Activated T-helper 1 cell treated with anti-CD3 and anti-CD28 coated beads, Interleukin-12 subunit alpha, Interleukin-12 subunit beta, Interleukin-2, Interleukin-4 antibody, amounts not matched to agents 30 ng/mL and 10 ng/mL and 1 ng/mL, durations not matched to agents 14 hours and 24 hours and 36 hours (primary cell): ENCODE data around the gene DAPK2. TPM values are rescaled to one million over a fixed set of nuclear protein-coding genes. Genes with fewer than 3 reads are reported as not detected.
A peak's percentile ranks its signal among the peaks of the same experiment; 100 is the strongest.

Experiments used
- DNase-seq: peaks from one replicate; pipeline ENCODE4 v3.0.0; 2021; ENCODE audit warnings: low spot score
- H3K27ac Mint-ChIP-seq: one replicate; pipeline ENCODE4 v1.8.0; 2021; ENCODE audit warnings: mild to moderate bottlenecking, mixed read lengths
- H3K27me3 Mint-ChIP-seq: one replicate; pipeline ENCODE4 v1.8.0; 2022; ENCODE audit warnings: mild to moderate bottlenecking, moderate library complexity, mixed read lengths; ENCODE audit not compliant: insufficient read depth
- H3K36me3 Mint-ChIP-seq: one replicate; pipeline ENCODE4 v1.8.0; 2021; ENCODE audit warnings: low read depth, mixed read lengths
- H3K4me1 Mint-ChIP-seq: one replicate; pipeline ENCODE4 v1.8.0; 2021; ENCODE audit warnings: low read depth, mixed read lengths
- H3K4me3 Mint-ChIP-seq: one replicate; pipeline ENCODE4 v1.8.0; 2021; ENCODE audit warnings: mild to moderate bottlenecking, moderate library complexity, mixed read lengths
- H3K9me3 Mint-ChIP-seq: one replicate; pipeline ENCODE4 v1.8.0; 2021; ENCODE audit warnings: mixed read lengths
- intact Hi-C: fragments of 100-400 bp; cut with micrococcal nuclease; formaldehyde crosslinking; loops from one replicate; pipeline ENCODE4 v1.15.1; 2024
- total RNA-seq: library from RNA; stranded (reverse); gene quantifications from 2 replicates; pipeline ENCODE4 v1.2.3, GENCODE V29; 2022

The DAPK2 gene
- total RNA-seq, 1 donor from 2014 or later: 8.7 TPM

DNA sequence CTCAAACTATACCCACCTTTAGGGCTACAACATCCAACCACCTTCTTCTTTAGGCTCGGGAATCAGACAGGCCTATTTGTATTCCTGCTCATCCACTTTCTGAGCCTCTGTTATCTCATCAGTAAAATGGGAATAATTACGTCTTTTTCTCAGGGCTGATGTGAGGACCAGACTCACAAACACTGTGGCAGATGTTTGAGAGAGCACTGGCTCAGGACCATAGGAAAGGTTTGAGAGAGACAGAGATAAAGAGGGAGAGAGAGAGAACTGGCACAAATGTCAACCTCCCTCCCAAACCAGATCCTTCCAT is 4.8 kb upstream of the DAPK2 start:
- intact Hi-C loops: no loop called here
- no peaks in the 10 kb centered on the region for H3K36me3 Mint-ChIP-seq

DNA sequence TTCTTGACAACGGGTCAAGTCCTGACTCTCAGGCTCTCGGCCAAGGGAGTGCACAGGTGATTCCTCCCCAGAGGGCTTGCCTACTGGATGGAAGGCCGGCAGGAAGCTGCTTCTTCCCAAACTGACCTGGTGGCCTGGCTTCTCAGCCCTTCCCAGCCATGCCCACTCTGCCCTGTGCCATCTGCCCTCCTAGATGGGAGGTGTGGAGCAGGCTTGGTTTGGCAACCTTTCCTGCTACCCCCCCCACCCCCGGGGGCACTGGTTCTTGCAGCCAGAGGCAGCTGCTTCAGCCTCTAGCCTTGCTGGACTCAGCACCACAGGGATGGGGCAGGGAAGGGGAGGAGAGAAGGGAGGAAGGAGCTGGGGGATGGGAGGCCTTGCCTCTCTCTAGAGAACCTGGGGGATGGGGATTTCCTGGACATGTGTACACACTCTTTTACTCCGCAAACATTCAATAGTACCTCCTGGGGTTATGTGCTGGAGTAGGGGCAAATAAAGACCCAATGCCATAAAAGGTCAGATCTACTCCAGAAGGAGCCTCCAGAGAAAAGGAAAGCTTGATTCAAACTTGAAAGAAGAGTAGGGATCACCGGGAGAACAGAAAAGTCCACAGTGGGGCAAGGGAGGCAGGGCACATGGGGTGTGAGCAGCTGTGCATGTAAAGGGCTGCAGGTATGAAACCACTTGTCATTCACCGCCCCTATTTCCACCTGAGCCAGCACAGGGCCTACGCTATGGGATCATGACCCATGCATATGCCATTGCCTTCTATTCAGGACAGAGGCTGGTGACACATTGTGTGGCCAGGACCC is 4.2 kb upstream of the DAPK2 start:
- DNase-seq: no peak
- intact Hi-C loops: no loop called here
- Mint-ChIP-seq H3K36me3 (no peaks in the 10 kb centered on the region), H3K4me3 (no peak overlapping the region), H3K27ac (peak overlapping the region; percentile 5), H3K4me1 (peaks cover 18% of the 10 kb centered on the region), H3K27me3 (peaks cover 19% of the 10 kb centered on the region), H3K9me3 (no peaks in the 10 kb centered on the region)

More for the DNA sequence above, 4.8 kb upstream of the DAPK2 start:
- Mint-ChIP-seq H3K27ac (no peak overlapping the region), H3K9me3 (no peaks in the 10 kb centered on the region), H3K27me3 (peaks cover 21% of the 10 kb centered on the region), H3K4me1 (peaks cover 17% of the 10 kb centered on the region), H3K4me3 (no peak overlapping the region)
- DNase-seq: no peak

DNA sequence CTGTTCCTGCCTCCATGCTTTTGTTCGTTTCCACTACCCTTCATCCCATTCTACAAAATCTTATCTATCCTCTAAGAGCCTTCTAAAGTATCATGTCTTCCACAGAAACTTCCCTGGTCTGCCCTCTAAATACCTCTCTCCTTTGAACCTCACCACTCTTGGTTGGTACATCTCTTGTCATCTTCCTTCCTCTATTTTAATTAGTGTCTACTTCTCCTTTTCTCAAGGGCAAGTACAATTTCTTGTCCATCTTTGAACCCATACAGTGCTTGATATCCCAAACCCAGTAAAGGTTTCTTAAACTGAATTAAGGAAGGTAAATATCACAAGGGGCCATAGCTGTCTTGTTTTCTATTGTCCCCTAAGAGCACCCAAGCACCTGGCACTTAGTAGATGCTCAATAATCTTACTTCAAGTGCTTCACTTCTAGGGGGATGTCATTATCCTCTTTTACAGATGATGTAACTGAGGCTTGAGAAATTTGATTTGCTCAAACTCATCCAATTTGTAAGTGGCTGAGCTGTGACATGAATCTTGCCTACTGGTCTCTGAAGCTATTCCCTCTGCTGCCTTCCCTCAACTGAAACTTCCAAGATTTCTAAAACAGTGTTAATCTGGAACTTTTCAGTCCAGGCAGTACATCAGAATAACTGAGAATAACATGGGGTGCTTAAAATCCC is 2.6 kb upstream of the DAPK2 start:
- no peak for DNase-seq
- Mint-ChIP-seq H3K27ac (no peak overlapping the region), H3K4me1 (peaks cover 32% of the 10 kb centered on the region), H3K9me3 (no peaks in the 10 kb centered on the region), H3K27me3 (peaks cover 24% of the 10 kb centered on the region), H3K36me3 (no peaks in the 10 kb centered on the region), H3K4me3 (no peak overlapping the region)
- intact Hi-C loops: loop anchor here (5.0 kb wide), 1 partner anchor 102 kb away; no protein-coding TSS in a partner anchor

DNA sequence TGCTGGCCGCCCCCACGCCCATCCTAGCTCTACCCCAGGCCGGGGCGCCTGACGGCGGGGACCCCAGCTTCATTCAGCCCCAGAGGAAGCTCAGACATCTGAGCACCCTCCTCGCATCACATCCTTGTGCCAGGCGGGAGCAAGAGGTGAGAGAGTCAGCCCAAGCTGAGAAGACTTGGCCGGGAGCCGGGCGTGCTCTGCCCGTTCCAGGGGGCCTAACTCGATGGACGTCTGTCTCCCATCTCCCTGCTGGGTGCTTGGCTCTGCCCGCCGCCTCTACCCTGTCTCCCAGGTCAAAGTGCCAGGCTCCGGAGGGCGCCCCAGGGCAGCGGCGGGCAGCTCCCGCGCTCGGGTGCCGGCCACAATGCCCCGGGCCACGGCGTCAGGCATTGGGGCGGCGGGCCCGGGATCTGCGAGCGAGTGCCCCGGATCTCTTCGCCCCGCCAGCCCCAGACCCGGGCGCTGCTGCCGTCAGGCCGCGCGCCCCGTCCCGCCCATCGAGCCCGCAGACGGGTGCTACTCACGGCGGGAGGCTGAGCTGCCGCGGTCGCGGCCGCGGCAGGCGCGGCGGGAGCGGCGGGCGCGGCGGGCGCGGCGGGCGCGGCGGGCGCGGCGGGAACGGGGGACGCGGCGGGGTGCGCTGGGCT is 388 bp downstream of the DAPK2 start:
- Mint-ChIP-seq H3K4me1 (peaks cover 36% of the 10 kb centered on the region), H3K4me3 (peak overlapping the region; percentile 75), H3K27me3 (peaks cover 26% of the 10 kb centered on the region), H3K36me3 (peaks cover 4% of the 10 kb centered on the region), H3K27ac (no peak overlapping the region), H3K9me3 (no peaks in the 10 kb centered on the region)
- DNase-seq: no peak
- intact Hi-C loops: loop anchor here (1.0 to 5.0 kb wide), 8 partner anchors 35 to 294 kb away; partner anchors contain the start of gene CIAO2A

DNA sequence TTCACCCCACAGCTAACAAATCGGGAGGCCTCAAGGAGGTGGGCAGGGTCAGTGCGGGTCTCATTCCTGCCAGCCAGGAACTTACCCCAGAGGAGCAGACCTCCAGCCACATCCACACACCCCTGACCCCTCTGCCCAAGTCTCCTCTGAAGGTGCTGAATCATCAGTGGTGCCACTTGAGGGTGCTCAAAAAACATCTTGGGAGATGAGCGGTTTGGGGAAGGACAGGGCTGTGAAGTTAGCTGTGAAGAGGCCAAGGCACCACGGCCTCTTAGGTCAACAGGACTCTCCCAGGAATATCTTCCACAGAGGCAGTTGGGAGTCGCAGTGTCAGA is 1.2 kb downstream of the DAPK2 start:
- Mint-ChIP-seq H3K36me3 (peaks cover 4% of the 10 kb centered on the region), H3K27ac (no peak overlapping the region), H3K9me3 (no peaks in the 10 kb centered on the region), H3K4me3 (peak overlapping the region; percentile 75), H3K27me3 (peaks cover 26% of the 10 kb centered on the region), H3K4me1 (peaks cover 29% of the 10 kb centered on the region)
- intact Hi-C loops: loop anchor here (5.0 kb wide), 1 partner anchor 98 kb away; no protein-coding TSS in a partner anchor
- DNase-seq: no peak

DNA sequence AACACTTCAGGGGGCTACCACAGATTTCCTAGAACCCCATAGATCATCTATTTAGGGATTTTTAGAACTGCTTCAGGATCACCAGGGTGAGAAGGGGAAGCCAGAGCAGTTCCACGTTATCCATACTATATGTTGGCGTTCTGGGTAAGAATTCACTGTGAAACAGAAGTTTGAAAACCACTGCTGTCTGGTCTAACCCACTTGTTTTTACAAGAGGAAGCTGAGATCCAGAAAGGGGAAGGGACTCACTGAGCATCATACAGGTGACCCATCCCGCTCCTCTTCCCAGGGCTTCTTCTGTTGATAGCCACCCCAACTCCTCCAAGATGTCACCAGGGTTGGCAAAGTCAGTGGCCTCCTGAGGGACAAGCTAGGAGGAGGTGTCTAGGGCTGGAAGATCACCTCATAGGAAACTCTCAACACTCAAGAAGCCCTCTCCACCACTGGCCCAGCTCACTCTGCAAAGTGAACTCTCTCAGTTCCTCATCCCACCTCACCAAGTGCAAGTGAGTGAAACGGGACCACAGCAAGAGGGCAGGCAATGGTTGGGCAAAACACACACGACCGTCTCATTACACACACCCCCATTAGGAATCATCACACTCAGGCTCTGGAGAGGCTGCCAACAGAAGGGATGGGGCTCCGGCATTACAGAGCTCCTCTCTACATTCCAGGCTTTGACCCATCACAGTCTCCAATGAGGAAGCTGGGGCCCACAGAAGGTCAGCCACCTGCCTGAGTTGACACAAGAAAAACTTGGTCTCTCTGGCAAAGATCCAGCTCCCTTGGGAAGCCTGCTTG is 1.8 kb downstream of the DAPK2 start:
- Mint-ChIP-seq H3K36me3 (peaks cover 8% of the 10 kb centered on the region), H3K4me3 (peak overlapping the region; percentile 75), H3K27me3 (peaks cover 26% of the 10 kb centered on the region), H3K27ac (peak overlapping the region; percentile 4), H3K4me1 (peaks cover 29% of the 10 kb centered on the region), H3K9me3 (no peaks in the 10 kb centered on the region)
- no peak for DNase-seq
- intact Hi-C loops: loop anchor here (5.0 kb wide), 1 partner anchor 97 kb away; no protein-coding TSS in a partner anchor

DNA sequence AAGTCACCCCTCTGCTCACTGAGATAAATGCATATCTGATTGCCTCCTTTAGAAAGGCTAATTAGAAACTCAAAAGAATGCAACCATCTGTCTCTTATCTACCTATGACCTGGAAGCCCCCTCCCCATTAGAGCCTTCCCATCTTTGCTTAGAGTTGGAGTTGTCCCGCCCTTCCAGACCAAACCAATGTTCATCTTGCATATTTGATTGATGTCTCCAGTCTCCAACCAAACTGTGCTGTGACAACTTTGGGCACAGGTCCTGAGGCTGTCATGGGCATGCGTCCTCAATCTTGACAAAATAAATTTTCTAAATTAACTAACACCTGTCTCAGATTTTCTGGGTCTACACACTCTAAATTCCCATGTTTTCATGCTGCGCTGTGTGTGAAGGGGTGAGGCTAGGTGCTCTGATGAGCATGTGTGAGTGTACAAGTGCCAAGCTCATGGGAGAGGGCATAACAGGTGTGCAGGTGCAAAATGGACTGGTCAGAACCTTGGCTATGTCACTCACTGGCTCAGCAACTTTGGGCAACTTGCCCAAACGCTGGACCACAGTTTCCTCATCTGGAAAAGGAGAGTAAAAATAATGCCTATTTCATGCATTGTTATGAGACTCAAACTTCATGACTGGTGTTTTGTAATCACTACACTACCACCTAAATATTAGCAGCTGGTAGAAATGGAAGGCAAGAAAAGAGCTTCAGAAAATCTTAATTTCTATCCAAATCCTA is 7.2 kb downstream of the DAPK2 start:
- Mint-ChIP-seq H3K27ac (no peak overlapping the region), H3K4me1 (peaks cover 6% of the 10 kb centered on the region), H3K27me3 (peaks cover 2% of the 10 kb centered on the region), H3K9me3 (no peaks in the 10 kb centered on the region), H3K4me3 (no peak overlapping the region), H3K36me3 (peaks cover 20% of the 10 kb centered on the region)
- DNase-seq: no peak
- intact Hi-C loops: no loop called here

DNA sequence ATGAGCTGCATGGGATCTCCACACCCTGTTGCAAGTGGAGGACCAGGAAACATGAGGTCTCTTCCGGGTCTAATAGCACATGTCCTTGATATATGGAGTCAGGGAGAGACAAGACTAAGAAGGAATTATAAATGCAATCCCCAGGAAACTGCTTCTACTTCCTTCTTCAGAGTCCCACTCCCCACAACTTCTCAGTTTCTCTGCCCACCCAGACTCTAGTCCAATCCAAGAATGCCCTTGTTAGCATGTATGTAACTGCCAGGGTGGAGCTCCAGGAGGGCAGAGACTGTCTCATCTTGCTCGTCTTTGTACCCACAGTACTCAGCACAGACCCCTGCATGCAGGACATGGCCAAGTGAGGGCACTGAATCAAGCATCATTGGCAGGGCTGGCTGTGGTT is 8.3 kb downstream of the DAPK2 start:
- intact Hi-C loops: no loop called here
- no peaks in the 10 kb centered on the region for H3K4me1 Mint-ChIP-seq
- no peak overlapping the region for H3K27ac Mint-ChIP-seq

DNA sequence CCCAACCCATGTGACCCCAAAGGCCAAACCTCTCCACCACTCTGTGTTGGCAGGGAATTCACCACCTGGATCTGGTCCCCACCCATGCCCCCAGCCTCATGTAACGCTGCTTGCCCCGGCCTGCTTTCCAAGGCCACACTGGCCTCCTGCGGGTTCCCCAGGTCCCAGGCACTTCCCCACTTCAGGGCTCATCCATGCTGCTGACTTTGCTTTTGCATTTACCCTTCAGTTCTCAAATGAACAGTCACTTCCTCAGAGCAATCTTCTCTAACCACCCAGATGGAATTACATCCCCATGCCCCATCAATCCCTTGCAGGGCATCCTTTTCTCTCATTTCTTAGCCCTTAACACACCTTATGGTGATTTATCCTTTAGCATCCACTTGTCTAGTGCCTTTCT is 9.2 kb downstream of the DAPK2 start:
- intact Hi-C loops: no loop called here
- Mint-ChIP-seq H3K27me3 (peaks cover 2% of the 10 kb centered on the region), H3K4me1 (peaks cover 5% of the 10 kb centered on the region)

More for the DNA sequence above, 8.3 kb downstream of the DAPK2 start:
- peaks cover 20% of the 10 kb centered on the region for H3K36me3 Mint-ChIP-seq
- H3K9me3 Mint-ChIP-seq: no peaks in the 10 kb centered on the region
- H3K4me3 Mint-ChIP-seq: no peak overlapping the region
- H3K27me3 Mint-ChIP-seq: no peaks in the 10 kb centered on the region
- no peak for DNase-seq

DNA sequence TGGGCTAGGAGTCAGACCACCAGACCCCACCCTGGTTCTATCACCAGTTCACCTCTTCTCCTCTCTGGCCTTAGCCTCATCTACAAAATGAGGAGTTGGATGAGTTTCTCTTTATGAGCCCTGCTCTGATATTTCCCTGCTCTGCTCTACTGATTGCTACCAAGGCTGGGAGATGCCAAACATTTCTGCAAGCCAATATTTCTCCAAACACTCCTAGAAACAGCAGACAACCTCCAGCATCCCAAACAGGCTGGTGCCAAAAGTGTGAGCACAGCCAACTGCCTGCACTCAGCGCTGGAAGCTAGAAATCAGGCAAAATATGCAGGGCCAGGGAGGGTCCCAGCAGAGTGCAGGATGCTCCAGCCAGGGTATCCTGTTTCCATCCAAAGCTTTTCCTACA is 10.8 kb downstream of the DAPK2 start:
- Mint-ChIP-seq H3K4me3 (no peak overlapping the region), H3K36me3 (peaks cover 22% of the 10 kb centered on the region), H3K27ac (no peak overlapping the region), H3K9me3 (no peaks in the 10 kb centered on the region), H3K4me1 (peaks cover 9% of the 10 kb centered on the region), H3K27me3 (peaks cover 5% of the 10 kb centered on the region)
- no peak for DNase-seq
- intact Hi-C loops: no loop called here

More for the DNA sequence above, 9.2 kb downstream of the DAPK2 start:
- Mint-ChIP-seq H3K4me3 (no peak overlapping the region), H3K36me3 (peaks cover 21% of the 10 kb centered on the region), H3K9me3 (no peaks in the 10 kb centered on the region), H3K27ac (no peak overlapping the region)
- DNase-seq: no peak

DNA sequence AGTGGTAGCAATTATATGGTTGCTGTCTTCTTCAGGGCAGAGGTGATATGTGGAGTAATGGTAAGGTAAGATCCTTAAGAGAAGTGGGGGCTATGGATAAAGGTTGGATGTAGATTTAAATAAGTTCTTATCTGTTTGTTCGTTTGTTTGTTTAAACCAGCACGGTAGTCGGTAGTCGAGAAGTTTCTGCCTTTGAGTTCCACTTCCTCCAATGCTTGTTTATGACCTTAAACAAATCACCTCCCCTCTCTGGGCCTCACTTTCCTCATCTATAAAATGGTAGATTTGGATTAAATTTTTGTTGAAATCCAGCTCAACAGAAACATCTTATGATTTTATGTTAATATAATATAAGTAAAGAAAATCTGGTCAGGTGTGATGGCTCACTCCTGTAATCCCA is 11.8 kb downstream of the DAPK2 start:
- intact Hi-C loops: no loop called here
- Mint-ChIP-seq H3K36me3 (peaks cover 18% of the 10 kb centered on the region), H3K27me3 (peaks cover 5% of the 10 kb centered on the region), H3K27ac (no peak overlapping the region), H3K9me3 (no peaks in the 10 kb centered on the region), H3K4me3 (no peak overlapping the region), H3K4me1 (peaks cover 18% of the 10 kb centered on the region)
- DNase-seq: no peak

DNA sequence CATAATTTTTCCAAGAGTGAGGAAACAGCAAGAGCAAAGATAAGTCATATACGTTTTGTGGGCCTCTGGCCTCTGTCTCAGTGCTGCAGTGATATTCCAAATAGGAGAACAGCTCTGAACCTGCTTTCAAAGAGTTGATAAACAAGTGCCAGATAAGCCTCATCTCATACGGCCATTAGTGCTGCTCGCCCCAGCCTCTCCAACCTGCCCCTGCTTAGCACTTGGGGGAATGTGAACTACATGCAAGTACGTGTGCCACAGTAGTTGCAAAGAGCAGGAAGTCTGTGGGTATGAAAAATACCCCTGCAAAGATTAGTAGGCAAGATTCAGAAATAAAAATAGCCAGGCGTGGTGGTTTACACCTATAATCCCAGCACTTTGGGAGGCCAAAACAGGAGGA is 14.0 kb downstream of the DAPK2 start:
- no peak overlapping the region for H3K4me3 Mint-ChIP-seq
- peaks cover 9% of the 10 kb centered on the region for H3K36me3 Mint-ChIP-seq
- intact Hi-C loops: no loop called here
- peaks cover 5% of the 10 kb centered on the region for H3K27me3 Mint-ChIP-seq
- H3K9me3 Mint-ChIP-seq: no peaks in the 10 kb centered on the region
- H3K27ac Mint-ChIP-seq: no peak overlapping the region
- no peak for DNase-seq
- H3K4me1 Mint-ChIP-seq: peaks cover 35% of the 10 kb centered on the region
